ENCODE data around the gene SLC26A4. TPM values are rescaled to one million over a fixed set of nuclear protein-coding genes. Genes with fewer than 3 reads are reported as not detected.
A peak's percentile ranks its signal among the peaks of the same experiment; 100 is the strongest.

SLC26A4 gene
- total RNA-seq, 1 experiment from 2014 or later = not detected

- no TSS peak for BruUV-seq (replicated peaks)
- POLR2A ChIA-PET = interaction anchor here (0.8 to 2.1 kb wide), 8 partner anchors 53 to 403 kb away, joined by 3 to 15 read pairs (median 4); partner anchors contain the start of genes COG5, DLD and DUS4L
- Histone ChIP-seq H3K27me3 (replicated peaks; ENCODE audit: control insufficient read depth, insufficient read depth, low read length) (no peaks in the 10 kb centered on the region), H3K4me3 (ENCODE audit: low read depth, low read length) (peak overlapping the region; percentile 90), H3K4me1 (peaks cover 10% of the 10 kb centered on the region), H3K36me3 (ENCODE audit: control insufficient read depth, insufficient read depth, low read length) (no peaks in the 10 kb centered on the region), H3K9me3 (no peaks in the 10 kb centered on the region)
- H3K4me1 Mint-ChIP-seq (ENCODE audit: low read depth, unreplicated experiment) = peaks cover 22% of the 10 kb centered on the region
- CTCF ChIA-PET = interaction anchor here (0.5 to 4.3 kb wide), 18 partner anchors 20 to 574 kb away, joined by 3 to 134 read pairs (median 5); partner anchors contain the start of genes DLD and HBP1
- DNase-seq = peak in 1 of 2 experiments; percentile 70
- H3K27ac Mint-ChIP-seq (ENCODE audit: unreplicated experiment) = peak overlapping the region; percentile 98
- intact Hi-C loops (cut with micrococcal nuclease; ENCODE audit: unreplicated experiment) = loop anchor here (1.0 kb wide), 3 partner anchors 131 to 575 kb away; no protein-coding TSS in a partner anchor
- H3K9me3 Mint-ChIP-seq (ENCODE audit: unreplicated experiment) = no peaks in the 10 kb centered on the region
- peak overlapping the region; percentile 99 for H3K4me3 Mint-ChIP-seq (ENCODE audit: unreplicated experiment)
- TF ChIP-seq CTCF (IDR thresholded peaks at IDR 0.05; ENCODE audit: insufficient read depth in 1 of 2, low read depth in 1 of 2, low read length in 1 of 2, severe bottlenecking in 1 of 2, unreplicated experiment in 1 of 2) = no peak
- H3K27me3 Mint-ChIP-seq (ENCODE audit: insufficient read depth, unreplicated experiment) = peaks cover 5% of the 10 kb centered on the region
- no peaks in the 10 kb centered on the region for H3K36me3 Mint-ChIP-seq (ENCODE audit: insufficient read depth, unreplicated experiment)
Observed at GRCh38 chr7:107742678-107743566, 82.3 kb downstream of the SLC26A4 start.

GRCh38 chr7:107743567-107744344, 83.1 kb downstream of the SLC26A4 start, which contains the start of gene CBLL1:
CBLL1 (plus strand) TSS chr7:107744142; CDS start chr7:107744164, 22 bp downstream.
- H3K9me3 ChIP-seq = no peaks in the 10 kb centered on the region
- BruUV-seq (replicated peaks) = TSS peak; percentile 71

More at GRCh38 chr7:107743567-107744344, 83.1 kb downstream of the SLC26A4 start, which contains the start of gene CBLL1:
- DNase-seq = peak; percentile 96 to 98
- Mint-ChIP-seq H3K4me1 (ENCODE audit: low read depth, unreplicated experiment) (peaks cover 22% of the 10 kb centered on the region), H3K9me3 (ENCODE audit: unreplicated experiment) (no peaks in the 10 kb centered on the region), H3K4me3 (ENCODE audit: unreplicated experiment) (peak within 1 kb of the TSS; percentile 99), H3K27me3 (ENCODE audit: insufficient read depth, unreplicated experiment) (peaks cover 5% of the 10 kb centered on the region), H3K36me3 (ENCODE audit: insufficient read depth, unreplicated experiment) (no peaks in the 10 kb centered on the region), H3K27ac (ENCODE audit: unreplicated experiment) (peak within 1 kb of the TSS; percentile 98)
- intact Hi-C loops (cut with micrococcal nuclease; ENCODE audit: unreplicated experiment) = loop anchor here (1.0 kb wide), 3 partner anchors 131 to 575 kb away; no protein-coding TSS in a partner anchor
- no peaks in the 10 kb centered on the region for H3K27me3 ChIP-seq (replicated peaks; ENCODE audit: control insufficient read depth, insufficient read depth, low read length)
- POLR2A ChIA-PET = interaction anchor here (0.6 to 2.1 kb wide), 9 partner anchors 52 to 402 kb away, joined by 3 to 15 read pairs (median 4); partner anchors contain the start of genes COG5, DLD and DUS4L
- no peaks in the 10 kb centered on the region for H3K36me3 ChIP-seq (ENCODE audit: control insufficient read depth, insufficient read depth, low read length)
- peak within 1 kb of the TSS; percentile 90 for H3K4me3 ChIP-seq (ENCODE audit: low read depth, low read length)
- CTCF ChIA-PET = interaction anchor here (0.5 to 4.3 kb wide), 19 partner anchors 19 to 575 kb away, joined by 3 to 134 read pairs (median 5); partner anchors contain the start of genes DLD and HBP1
- peaks cover 10% of the 10 kb centered on the region for H3K4me1 ChIP-seq
- TF ChIP-seq CTCF (IDR thresholded peaks at IDR 0.05; ENCODE audit: insufficient read depth in 1 of 2, low read depth in 1 of 2, low read length in 1 of 2, severe bottlenecking in 1 of 2, unreplicated experiment in 1 of 2) = peak; percentile 47 to 87

Data from Caco-2 (cell line).